Effector memory CD8-positive, alpha-beta T cell (primary cell): ENCODE results near the gene SH2D6.

ENCODE experiments used
- ATAC-seq: fragments of 150-1000 bp; cut with Tn5 transposase; replicated peaks from 2 replicates; pipeline ENCODE4 v1.10.0; 2021; ENCODE audit warnings: mild to moderate bottlenecking, moderate library complexity
- DNase-seq, 3 experiments: peaks; one replicate each; pipeline ENCODE4 v3.0.0; 2021
- H3K27ac Mint-ChIP-seq, 2 donors: one replicate each; pipeline ENCODE4 v1.8.0; 2022; ENCODE audit warnings: mild to moderate bottlenecking in 2 of 2, mixed read lengths in 2 of 2, moderate library complexity in 2 of 2
- H3K27me3 Mint-ChIP-seq, 2 donors: one replicate each; pipeline ENCODE4 v1.8.0; 2022; ENCODE audit warnings: mixed read lengths in 2 of 2
- H3K36me3 Mint-ChIP-seq: one replicate; pipeline ENCODE4 v1.8.0; 2022; ENCODE audit warnings: mild to moderate bottlenecking, moderate library complexity, mixed read lengths; ENCODE audit not compliant: insufficient read depth
- H3K4me1 Mint-ChIP-seq, 2 donors: one replicate each; pipeline ENCODE4 v1.8.0; 2022; ENCODE audit warnings: low read depth in 2 of 2, mixed read lengths in 2 of 2
- H3K4me3 Mint-ChIP-seq, 2 donors: one replicate each; pipeline ENCODE4 v1.8.0; 2022; ENCODE audit warnings: mild to moderate bottlenecking in 2 of 2, mixed read lengths in 2 of 2, moderate library complexity in 2 of 2
- H3K9me3 Mint-ChIP-seq, 2 donors: one replicate each; pipeline ENCODE4 v1.8.0; 2022; ENCODE audit warnings: mixed read lengths in 2 of 2

Gene SH2D6

DNA sequence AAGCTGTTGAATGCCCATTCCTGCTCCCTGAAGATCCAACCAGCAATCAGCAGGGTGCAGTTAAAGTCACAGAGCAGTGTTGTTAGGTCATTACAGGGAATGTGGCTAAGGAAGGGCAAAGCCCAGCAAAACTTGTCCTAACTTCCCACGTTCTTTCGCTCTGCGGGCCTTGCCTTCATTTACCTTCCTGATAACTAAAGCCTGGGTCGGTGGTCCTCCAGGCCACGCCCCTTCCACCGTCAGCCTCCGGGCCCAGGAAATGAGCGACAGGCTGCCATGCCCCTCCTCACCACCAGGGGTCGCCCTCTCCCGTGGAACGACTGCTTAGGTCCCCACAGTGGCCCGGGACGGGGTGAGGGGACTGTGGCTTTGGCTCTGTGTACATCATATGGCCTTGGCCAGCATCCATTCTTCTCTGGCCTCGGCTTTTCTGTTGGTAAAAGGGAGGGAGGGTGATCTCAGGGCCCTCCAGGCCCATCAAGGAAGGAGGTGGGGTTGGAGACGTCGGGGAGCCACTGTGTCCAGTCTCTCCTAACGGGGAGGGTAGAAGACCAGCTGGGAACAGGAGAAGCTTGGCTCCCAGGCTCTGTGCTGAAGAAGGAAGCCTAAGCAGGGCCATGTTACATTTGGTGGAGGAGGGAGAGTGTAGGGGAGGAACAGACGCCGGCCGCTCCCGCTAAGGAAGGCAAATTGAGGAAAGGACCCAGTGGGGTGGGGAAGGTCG is 2.2 kb downstream of the SH2D6 start:
- Mint-ChIP-seq H3K4me3 (peak overlapping the region; percentile 29 to 67), H3K36me3 (peaks cover 5% of the 10 kb centered on the region), H3K27ac (peak overlapping the region; percentile 66 to 86), H3K9me3 (no peaks in the 10 kb centered on the region), H3K4me1 (peaks cover 14 to 15% of the 10 kb centered on the region in 2 donors), H3K27me3 (no peaks in the 10 kb centered on the region)
- peak; percentile 71 for ATAC-seq
- DNase-seq = peak; percentile 90 to 92 (median 90)

GRCh38 chr2:85421260-85422071 is 3.0 kb downstream of the SH2D6 start:
- Mint-ChIP-seq H3K36me3 (peaks cover 5% of the 10 kb centered on the region), H3K9me3 (no peaks in the 10 kb centered on the region), H3K4me1 (peaks cover 14 to 15% of the 10 kb centered on the region in 2 donors), H3K27me3 (no peaks in the 10 kb centered on the region), H3K27ac (peak overlapping the region in 1 of 2 donors; percentile 86), H3K4me3 (no peak overlapping the region)
- no peak for ATAC-seq
- DNase-seq = no peak

DNA sequence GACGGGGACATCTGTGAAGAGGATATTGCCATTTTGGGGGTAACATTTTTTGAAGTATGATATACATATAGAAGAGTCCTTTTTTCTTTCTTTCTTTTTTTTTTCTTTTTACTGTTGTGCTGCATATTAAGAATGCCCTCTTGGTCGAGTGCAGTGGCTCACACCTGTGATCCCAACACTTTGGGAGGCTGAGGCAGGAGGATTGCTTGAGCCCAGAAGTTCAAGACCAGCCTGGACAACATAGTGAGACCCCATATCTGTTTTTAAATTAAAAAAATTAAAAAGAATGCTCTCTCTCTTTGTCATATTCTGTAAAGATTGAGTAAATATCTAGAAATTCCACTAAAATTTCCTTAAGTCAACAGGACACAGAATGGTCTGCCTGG is 3.6 kb downstream of the SH2D6 start:
- ATAC-seq (no peak), DNase-seq (no peak)
- peaks cover 5% of the 10 kb centered on the region for H3K36me3 Mint-ChIP-seq
- H3K27me3 Mint-ChIP-seq = no peaks in the 10 kb centered on the region
- H3K9me3 Mint-ChIP-seq = no peaks in the 10 kb centered on the region
- no peak overlapping the region for H3K4me3 Mint-ChIP-seq
- H3K4me1 Mint-ChIP-seq = peaks cover 14 to 15% of the 10 kb centered on the region in 2 donors
- H3K27ac Mint-ChIP-seq = no peak overlapping the region

DNA sequence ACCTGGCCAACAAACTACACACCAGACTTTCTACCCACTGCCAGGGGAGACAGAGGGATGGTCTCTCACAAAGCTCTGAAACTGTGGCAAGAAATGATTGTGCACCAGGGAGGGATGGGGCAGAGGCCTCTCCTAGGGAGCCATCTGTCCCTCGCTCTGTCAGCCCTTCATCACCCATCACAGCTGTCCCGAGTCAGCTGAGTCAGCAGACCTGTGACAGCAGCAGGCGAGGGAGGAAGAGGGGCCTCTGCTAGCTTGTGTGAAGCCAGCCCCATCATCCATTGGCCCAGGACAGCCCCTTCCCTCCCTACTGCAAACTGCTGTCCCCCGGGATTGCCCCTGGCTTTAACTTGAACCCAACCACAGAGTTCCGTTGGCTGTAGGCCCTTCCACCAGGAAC is 5.0 kb downstream of the SH2D6 start:
- peak overlapping the region in 1 of 2 donors; percentile 44 for H3K27ac Mint-ChIP-seq
- H3K9me3 Mint-ChIP-seq = no peaks in the 10 kb centered on the region
- H3K27me3 Mint-ChIP-seq = no peaks in the 10 kb centered on the region

DNA sequence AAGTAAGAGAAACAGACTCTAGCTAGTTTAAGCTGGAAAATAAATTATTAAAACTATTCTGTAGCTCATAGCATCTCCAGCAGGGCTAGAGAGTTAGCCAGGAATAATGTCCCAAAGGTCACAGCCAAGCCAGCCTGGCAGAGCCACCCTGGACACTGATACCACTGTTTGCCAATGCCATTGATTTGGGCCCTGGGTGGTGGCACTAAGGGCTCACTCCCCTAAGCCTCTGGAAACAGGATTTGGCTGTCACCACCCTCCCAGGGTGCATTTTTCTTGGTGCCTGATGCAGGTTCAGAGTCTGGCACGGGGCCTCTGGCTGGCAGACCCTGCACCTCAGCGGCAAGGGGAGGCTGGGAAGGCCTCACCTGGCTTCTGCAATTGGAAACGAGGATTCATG is 7.1 kb downstream of the SH2D6 start:
- H3K9me3 Mint-ChIP-seq = no peaks in the 10 kb centered on the region
- H3K36me3 Mint-ChIP-seq = peaks cover 3% of the 10 kb centered on the region
- no peaks in the 10 kb centered on the region for H3K27me3 Mint-ChIP-seq
- ATAC-seq = no peak
- peaks cover 4 to 5% of the 10 kb centered on the region in 2 donors for H3K4me1 Mint-ChIP-seq
- no peak overlapping the region for H3K4me3 Mint-ChIP-seq
- no peak overlapping the region for H3K27ac Mint-ChIP-seq
- DNase-seq = no peak

More for the DNA sequence above, 5.0 kb downstream of the SH2D6 start:
- DNase-seq = no peak
- peaks cover 13 to 15% of the 10 kb centered on the region in 2 donors for H3K4me1 Mint-ChIP-seq
- no peak overlapping the region for H3K4me3 Mint-ChIP-seq
- H3K36me3 Mint-ChIP-seq = peaks cover 5% of the 10 kb centered on the region
- ATAC-seq = no peak

- Mint-ChIP-seq H3K4me3 (no peak overlapping the region), H3K4me1 (no peaks in the 10 kb centered on the region)
These were observed 8.9 kb downstream of the SH2D6 start for GRCh38 chr2:85427300-85427835.

DNA sequence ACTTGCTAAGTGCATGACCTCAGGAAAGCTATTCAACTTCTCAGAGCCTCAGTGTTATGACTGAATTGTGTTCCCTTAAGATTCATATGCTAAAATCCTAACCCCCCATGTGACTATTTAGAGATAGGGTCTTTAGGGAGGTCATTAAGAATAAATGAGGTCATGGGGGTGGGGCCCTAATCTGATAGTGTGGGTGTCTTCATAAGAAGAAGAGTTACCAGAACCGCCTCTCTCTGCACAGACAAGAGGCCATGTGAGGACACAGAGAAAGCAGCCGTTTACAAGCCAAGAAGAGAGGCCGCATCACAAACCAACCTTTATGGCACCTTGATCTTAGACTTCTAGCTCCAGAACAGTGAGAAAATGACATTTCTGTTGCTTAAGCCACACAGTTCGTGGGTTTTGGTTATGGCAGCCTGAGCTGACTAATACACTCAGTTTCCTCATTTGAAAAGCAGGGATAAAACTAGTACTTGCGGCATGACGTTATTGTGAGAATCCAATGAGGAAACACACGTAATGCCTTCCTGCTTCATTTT is 9.9 kb downstream of the SH2D6 start:
- ATAC-seq = no peak
- no peaks in the 10 kb centered on the region for H3K4me1 Mint-ChIP-seq
- no peak for DNase-seq
- no peaks in the 10 kb centered on the region for H3K36me3 Mint-ChIP-seq
- no peak overlapping the region for H3K4me3 Mint-ChIP-seq
- H3K27me3 Mint-ChIP-seq = no peaks in the 10 kb centered on the region
- no peak overlapping the region for H3K27ac Mint-ChIP-seq
- H3K9me3 Mint-ChIP-seq = no peaks in the 10 kb centered on the region

More at GRCh38 chr2:85427300-85427835, 8.9 kb downstream of the SH2D6 start:
- Mint-ChIP-seq H3K9me3 (no peaks in the 10 kb centered on the region), H3K27me3 (no peaks in the 10 kb centered on the region), H3K27ac (no peak overlapping the region), H3K36me3 (no peaks in the 10 kb centered on the region)
- DNase-seq (no peak), ATAC-seq (no peak)

DNA sequence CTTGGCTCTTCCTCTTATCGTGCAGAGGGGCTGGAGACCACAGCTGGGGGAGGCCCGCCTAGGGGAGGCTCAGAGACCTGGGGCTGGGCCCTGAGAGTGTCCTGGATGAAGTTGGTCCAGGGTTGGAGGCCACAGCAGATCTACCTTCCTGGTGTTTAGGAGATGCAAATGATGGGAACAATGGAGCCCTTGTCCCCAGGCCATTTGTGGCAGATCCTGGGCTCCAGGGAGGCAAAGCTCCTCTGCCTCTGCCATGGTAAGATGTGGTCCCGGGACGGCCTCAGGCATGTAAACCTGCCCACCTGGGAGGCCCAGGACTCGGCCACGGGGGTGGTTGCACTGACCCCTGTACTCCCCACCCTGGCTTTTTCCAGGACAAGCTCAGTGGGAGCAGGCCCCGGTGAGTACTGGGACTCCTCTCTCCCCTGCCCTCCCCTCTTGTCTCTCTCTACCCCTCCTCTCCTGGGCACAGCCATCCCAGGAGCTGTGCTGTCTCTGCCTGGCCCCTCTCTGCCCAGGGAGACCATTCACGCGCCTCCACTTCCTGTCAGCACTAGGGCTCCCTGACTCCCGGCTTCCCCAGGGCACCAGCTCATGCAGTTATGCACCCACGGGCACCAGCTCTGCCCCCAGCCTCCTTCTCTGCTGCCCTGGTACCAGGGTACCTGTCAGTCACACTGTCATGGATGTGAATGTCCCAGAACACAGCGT is 10.9 kb downstream of the SH2D6 start:
- ATAC-seq (no peak), DNase-seq (no peak)
- Mint-ChIP-seq H3K36me3 (no peaks in the 10 kb centered on the region), H3K4me1 (no peaks in the 10 kb centered on the region), H3K27me3 (no peaks in the 10 kb centered on the region), H3K4me3 (no peak overlapping the region), H3K27ac (peak overlapping the region in 1 of 2 donors; percentile 81), H3K9me3 (no peaks in the 10 kb centered on the region)

DNA sequence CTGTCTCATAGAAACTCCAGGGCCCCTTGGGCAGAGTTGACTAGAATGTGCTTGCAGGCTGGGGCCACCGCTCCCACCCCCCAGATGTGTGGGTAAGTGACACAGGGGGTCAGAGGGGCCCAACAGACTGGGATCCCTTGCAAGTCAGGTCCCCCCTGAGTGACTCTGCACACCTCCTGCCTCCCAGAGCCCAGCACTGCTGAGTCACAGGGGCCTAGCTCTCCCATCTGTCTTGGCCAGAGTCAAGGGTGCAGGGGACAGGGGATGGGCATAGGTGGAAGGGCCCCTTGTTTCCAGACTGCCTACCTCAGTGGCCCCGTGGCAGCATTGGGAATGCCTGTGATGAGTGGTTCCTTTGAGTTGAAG is 11.4 kb downstream of the SH2D6 start:
- ATAC-seq (no peak), DNase-seq (no peak)
- Mint-ChIP-seq H3K27ac (peak overlapping the region in 1 of 2 donors; percentile 81), H3K36me3 (no peaks in the 10 kb centered on the region), H3K4me3 (no peak overlapping the region), H3K27me3 (no peaks in the 10 kb centered on the region), H3K9me3 (no peaks in the 10 kb centered on the region), H3K4me1 (no peaks in the 10 kb centered on the region)

DNA sequence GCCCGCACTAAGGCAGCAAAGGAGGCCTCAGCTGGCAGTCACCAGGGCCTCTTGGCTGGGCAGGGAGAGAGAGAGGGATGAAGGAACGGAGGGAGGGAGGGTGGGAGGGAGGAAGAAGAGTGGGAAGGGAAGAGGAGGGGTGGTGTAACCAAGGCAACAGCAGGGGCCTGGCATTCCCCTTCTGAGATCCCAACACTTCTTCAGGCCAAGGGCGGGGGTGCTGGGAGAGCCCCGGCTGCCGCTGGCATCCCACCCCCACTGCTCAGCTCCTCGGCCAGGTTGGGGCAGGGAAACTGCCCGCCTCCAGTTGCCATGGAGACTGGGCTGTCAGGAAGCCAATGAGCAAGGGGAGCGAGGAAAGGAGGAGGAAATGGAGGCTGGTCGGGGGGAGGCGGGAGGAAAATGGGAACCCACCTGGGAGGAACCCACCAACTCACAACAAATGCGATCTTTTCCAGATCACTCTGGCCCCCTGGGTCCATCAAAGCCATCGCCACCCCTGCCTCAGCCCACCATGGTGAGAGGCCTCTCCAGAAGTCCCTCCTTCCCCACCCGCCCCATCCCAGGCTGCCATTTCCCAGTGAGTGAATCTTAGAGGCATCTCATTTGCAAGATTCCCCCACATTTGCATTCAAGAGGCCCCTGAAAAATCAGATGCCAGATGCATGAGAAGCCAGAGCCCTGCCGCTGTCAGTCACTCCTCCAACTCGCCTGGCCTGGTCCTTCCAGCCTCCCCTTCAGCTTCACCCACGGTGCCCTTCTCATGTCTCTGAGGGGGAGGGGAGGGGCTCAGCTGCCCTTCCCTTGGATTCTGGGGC is 12.4 kb downstream of the SH2D6 start:
- no peak overlapping the region for H3K27ac Mint-ChIP-seq
- H3K4me3 Mint-ChIP-seq = no peak overlapping the region
- no peak for ATAC-seq
- H3K9me3 Mint-ChIP-seq = no peaks in the 10 kb centered on the region
- DNase-seq = no peak
- H3K36me3 Mint-ChIP-seq = peaks cover under 1% of the 10 kb centered on the region
- peaks cover 0 to under 1% of the 10 kb centered on the region in 2 donors for H3K4me1 Mint-ChIP-seq
- H3K27me3 Mint-ChIP-seq = no peaks in the 10 kb centered on the region

DNA sequence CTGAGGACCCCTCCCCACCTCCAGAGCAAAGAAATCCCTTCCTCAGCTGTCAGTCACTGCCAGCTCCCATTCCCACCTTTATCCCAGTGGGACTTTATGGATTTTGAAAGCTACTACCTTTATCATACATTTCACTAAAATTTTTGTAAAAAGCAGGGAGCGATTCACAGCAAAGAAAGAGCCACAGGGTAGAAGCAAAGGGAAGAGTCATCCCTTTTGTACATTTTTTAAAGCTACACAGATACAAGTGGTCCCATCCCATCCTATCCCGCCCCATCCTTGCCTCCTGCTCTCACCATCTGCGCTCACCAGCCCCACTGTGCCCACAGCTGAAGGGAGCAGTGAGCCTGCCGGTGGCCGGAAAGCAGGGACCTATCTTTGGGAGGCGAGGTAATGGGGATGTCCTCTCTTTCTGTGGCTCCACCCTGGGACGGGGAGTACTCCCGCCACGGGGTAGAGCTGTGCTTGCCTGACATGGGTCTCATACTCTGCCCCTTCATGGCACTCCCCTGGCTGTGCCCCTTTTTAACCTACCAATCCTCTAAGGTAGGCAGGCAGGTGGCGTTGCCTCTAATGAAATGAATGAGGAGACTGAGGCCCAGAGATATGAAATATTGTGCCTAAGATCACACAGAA is 13.2 kb downstream of the SH2D6 start:
- H3K9me3 Mint-ChIP-seq = no peaks in the 10 kb centered on the region
- peaks cover 3% of the 10 kb centered on the region for H3K36me3 Mint-ChIP-seq
- H3K4me3 Mint-ChIP-seq = no peak overlapping the region
- no peaks in the 10 kb centered on the region for H3K27me3 Mint-ChIP-seq
- H3K27ac Mint-ChIP-seq = no peak overlapping the region
- ATAC-seq (no peak), DNase-seq (no peak)
- H3K4me1 Mint-ChIP-seq = peaks cover under 1 to 6% of the 10 kb centered on the region in 2 donors

GRCh38 chr2:85433511-85434089 is 15.1 kb downstream of the SH2D6 start:
- no peak for DNase-seq
- H3K27ac Mint-ChIP-seq = peak overlapping the region in 1 of 2 donors; percentile 57

More at GRCh38 chr2:85433511-85434089, 15.1 kb downstream of the SH2D6 start:
- Mint-ChIP-seq H3K9me3 (no peaks in the 10 kb centered on the region), H3K27me3 (no peaks in the 10 kb centered on the region), H3K36me3 (peaks cover 3% of the 10 kb centered on the region), H3K4me1 (peaks cover 15% of the 10 kb centered on the region in 2 donors), H3K4me3 (no peak overlapping the region)
- no peak for ATAC-seq
